ENCODE data around the gene ESRRA.
"Not testable (repeated sequence)": the region's sequence is repeated elsewhere in the genome, so short reads cannot be mapped to it uniquely, and the experiment has no call there.

Gene ESRRA

GRCh38 chr11:64292460-64293254 is 12.7 kb upstream of the ESRRA start:
- no peak for DNase-seq

GRCh38 chr11:64294774-64295173 is 10.6 kb upstream of the ESRRA start:
- no peak for DNase-seq

- no peak for DNase-seq
Observed at GRCh38 chr11:64295760-64296159, 9.6 kb upstream of the ESRRA start.

- DNase-seq: no peak
Observed at GRCh38 chr11:64296236-64296635, 9.1 kb upstream of the ESRRA start.

- no peak for DNase-seq
Observed at GRCh38 chr11:64296830-64297698, 8.3 kb upstream of the ESRRA start.

GRCh38 chr11:64297699-64298358 is 7.5 kb upstream of the ESRRA start:
- DNase-seq: no peak

GRCh38 chr11:64298966-64299846 is 6.1 kb upstream of the ESRRA start:
- DNase-seq: no peak

- DNase-seq: no peak
Observed at GRCh38 chr11:64299847-64300648, 5.3 kb upstream of the ESRRA start, which contains the start of gene CATSPERZ. CATSPERZ (plus strand) TSS chr11:64300358; CDS start chr11:64300411, 53 bp downstream.

GRCh38 chr11:64303109-64304031 is 2.0 kb upstream of the ESRRA start:
- DNase-seq: no peak

- no peak for DNase-seq
Observed at GRCh38 chr11:64304032-64304315, 1.4 kb upstream of the ESRRA start.

GRCh38 chr11:64304316-64305072 is 830 bp upstream of the ESRRA start:
- peak; percentile 64 for DNase-seq

- DNase-seq: no peak
Observed at GRCh38 chr11:64305691-64306562, 603 bp downstream of the ESRRA start.

- DNase-seq: no peak
Observed at GRCh38 chr11:64306563-64306875, 1.2 kb downstream of the ESRRA start.

GRCh38 chr11:64306876-64307622 is 1.7 kb downstream of the ESRRA start:
- no peak for DNase-seq

GRCh38 chr11:64307795-64308194 is 2.5 kb downstream of the ESRRA start:
- not testable (repeated sequence) for DNase-seq

GRCh38 chr11:64312947-64313346 is 7.6 kb downstream of the ESRRA start:
- no peak for DNase-seq

- DNase-seq: no peak
Observed at GRCh38 chr11:64313491-64314145, 8.3 kb downstream of the ESRRA start.
